ENCODE measurements around the gene ZNF618.

GRCh38 chr9:113995963-113996362 is 119.9 kb downstream of the ZNF618 start:
- TF ChIP-seq CTCF (conservative IDR thresholded peaks at IDR 0.05; ENCODE audit: low read length) (no peak), EZH2phosphoT487 (IDR thresholded peaks at IDR 0.05; ENCODE audit: borderline replicate concordance) (no peak)
